Ascending aorta (tissue), 2 donors: ENCODE results near the gene WDR4. TPM values are rescaled to one million over a fixed set of nuclear protein-coding genes. Genes with fewer than 3 reads are reported as not detected.
"Not testable (repeated sequence)": the region's sequence is repeated elsewhere in the genome, so short reads cannot be mapped to it uniquely, and the experiment has no call there.

Experiments used
- DNase-seq, 2 donors: peaks; one replicate each; pipeline ENCODE4 v3.0.0-alpha.2; 2019; ENCODE audit warnings: low spot score in 2 of 2
- H3K27ac ChIP-seq, 2 donors: fragments of 200-600 bp; sonication (generic); one replicate each; pipeline ENCODE4 v1.5.1; 2016 to 2017; ENCODE audit warnings: mild to moderate bottlenecking in 1 of 2
- H3K27me3 ChIP-seq: fragments of 200-600 bp; sonication (generic); one replicate; pipeline ENCODE4 v1.5.1; 2017
- H3K36me3 ChIP-seq, 2 donors: fragments of 200-600 bp; sonication (generic); one replicate each; pipeline ENCODE4 v1.5.1; 2016
- H3K4me1 ChIP-seq, 2 donors: fragments of 200-600 bp; sonication (generic); one replicate each; pipeline ENCODE4 v1.5.1; 2016 to 2017; ENCODE audit warnings: mild to moderate bottlenecking in 1 of 2
- H3K4me3 ChIP-seq, 2 donors: fragments of 200-600 bp; sonication (generic); one replicate each; pipeline ENCODE4 v1.5.1; 2016 to 2017; ENCODE audit warnings: mild to moderate bottlenecking in 1 of 2
- H3K9me3 ChIP-seq, 2 donors: fragments of 200-600 bp; sonication (generic); one replicate each; pipeline ENCODE4 v1.5.1; 2016
- intact Hi-C: fragments of 100-400 bp; cut with DNase I; formaldehyde crosslinking; loops from one replicate; pipeline ENCODE4 v1.15.1; 2023
- total RNA-seq: library from RNA; depleted of rRNA; stranded (reverse); fragments of >200 nt; gene quantifications from one replicate; pipeline ENCODE4 v1.1.0, GENCODE V29; 2016
- TF ChIP-seq, protein P1 (sequence below), 3 experiments: fragments of 200-600 bp in 2 of 3; fragments of 450-650 bp in 1 of 3; sonication (generic) in 2 of 3; IDR thresholded peaks; one replicate each; pipeline ENCODE4 v1.5.1; 2016 to 2019; ENCODE audit warnings: antibody characterized with exemption in 3 of 3, mild to moderate bottlenecking in 1 of 3, moderate library complexity in 1 of 3

The WDR4 gene
- total RNA-seq, 1 donor from 2014 or later, result 51.9 TPM

DNA sequence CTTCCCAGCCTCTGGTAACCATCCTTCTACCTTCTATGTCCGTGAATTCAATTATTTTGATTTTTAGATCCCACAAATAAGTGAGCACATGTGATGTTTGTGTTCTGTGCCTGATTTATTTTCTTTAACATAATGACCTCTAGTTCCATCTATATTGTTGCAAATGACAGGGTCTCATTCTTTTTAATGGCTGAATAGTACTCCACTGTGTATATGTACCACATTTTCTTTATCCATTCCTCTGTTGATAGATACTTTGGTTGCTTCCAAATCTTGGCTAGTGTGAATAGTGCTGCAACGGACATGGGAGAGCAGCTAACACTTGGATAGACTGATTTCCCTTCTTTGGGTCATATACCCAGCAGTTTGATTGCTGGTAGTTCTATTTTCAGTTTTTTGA is 51.8 kb downstream of the WDR4 start:
- Histone ChIP-seq H3K4me3 (no peak overlapping the region), H3K9me3 (no peaks in the 10 kb centered on the region), H3K36me3 (no peaks in the 10 kb centered on the region), H3K27ac (no peak overlapping the region), H3K27me3 (no peaks in the 10 kb centered on the region), H3K4me1 (no peaks in the 10 kb centered on the region)
- DNase-seq, result no peak
- TF ChIP-seq, protein P1, sequence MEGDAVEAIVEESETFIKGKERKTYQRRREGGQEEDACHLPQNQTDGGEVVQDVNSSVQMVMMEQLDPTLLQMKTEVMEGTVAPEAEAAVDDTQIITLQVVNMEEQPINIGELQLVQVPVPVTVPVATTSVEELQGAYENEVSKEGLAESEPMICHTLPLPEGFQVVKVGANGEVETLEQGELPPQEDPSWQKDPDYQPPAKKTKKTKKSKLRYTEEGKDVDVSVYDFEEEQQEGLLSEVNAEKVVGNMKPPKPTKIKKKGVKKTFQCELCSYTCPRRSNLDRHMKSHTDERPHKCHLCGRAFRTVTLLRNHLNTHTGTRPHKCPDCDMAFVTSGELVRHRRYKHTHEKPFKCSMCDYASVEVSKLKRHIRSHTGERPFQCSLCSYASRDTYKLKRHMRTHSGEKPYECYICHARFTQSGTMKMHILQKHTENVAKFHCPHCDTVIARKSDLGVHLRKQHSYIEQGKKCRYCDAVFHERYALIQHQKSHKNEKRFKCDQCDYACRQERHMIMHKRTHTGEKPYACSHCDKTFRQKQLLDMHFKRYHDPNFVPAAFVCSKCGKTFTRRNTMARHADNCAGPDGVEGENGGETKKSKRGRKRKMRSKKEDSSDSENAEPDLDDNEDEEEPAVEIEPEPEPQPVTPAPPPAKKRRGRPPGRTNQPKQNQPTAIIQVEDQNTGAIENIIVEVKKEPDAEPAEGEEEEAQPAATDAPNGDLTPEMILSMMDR (IDR thresholded peaks at IDR 0.05), result no peak
- intact Hi-C loops, result no loop called here

DNA sequence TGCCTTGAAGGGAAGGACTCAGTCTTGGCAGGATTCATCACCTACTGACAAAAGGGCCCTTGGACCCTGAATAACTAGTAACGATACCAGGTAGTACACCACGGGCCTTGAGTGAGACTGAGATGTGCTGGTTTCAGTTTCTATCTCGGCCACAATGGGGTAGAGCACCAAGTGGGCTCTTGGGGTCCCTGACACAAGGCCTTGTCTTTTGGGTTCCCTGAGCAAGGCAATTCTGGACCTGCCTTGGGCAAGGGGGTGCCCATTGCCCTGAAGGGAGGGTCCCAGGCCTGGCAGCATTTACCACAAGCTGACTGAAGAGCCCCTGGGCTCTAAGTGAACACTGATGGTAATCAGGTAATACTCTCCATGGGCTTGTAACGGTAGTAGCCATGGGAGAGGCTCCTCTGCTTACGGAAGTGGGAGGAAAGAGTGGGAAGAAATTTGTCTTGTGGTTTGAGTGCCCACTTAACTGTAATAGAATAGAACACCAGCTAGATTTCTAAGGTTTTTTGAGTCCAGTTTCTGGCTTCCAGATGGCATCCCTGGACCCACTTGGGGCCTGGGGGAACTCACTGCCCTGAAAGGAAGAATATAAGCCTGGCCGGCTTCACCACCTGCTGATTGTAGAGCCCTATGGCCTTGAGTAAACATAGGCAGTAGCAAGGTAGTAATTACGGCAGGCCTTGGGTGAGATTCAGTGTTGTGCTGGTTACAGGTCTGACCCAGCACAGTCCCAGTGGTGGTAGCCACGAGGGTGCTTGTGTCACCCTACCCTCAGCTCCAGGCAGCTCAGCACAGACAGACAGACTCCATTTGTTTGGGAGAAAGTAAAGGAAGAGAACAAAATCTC is 58.5 kb downstream of the WDR4 start:
- H3K36me3 ChIP-seq, result no peaks in the 10 kb centered on the region
- DNase-seq, result no peak
- intact Hi-C loops, result no loop called here
- no peak overlapping the region for H3K4me3 ChIP-seq
- TF ChIP-seq, protein P1 (IDR thresholded peaks at IDR 0.05), result no peak
- no peaks in the 10 kb centered on the region for H3K4me1 ChIP-seq
- no peaks in the 10 kb centered on the region for H3K27me3 ChIP-seq
- H3K27ac ChIP-seq, result no peak overlapping the region
- no peaks in the 10 kb centered on the region for H3K9me3 ChIP-seq

DNA sequence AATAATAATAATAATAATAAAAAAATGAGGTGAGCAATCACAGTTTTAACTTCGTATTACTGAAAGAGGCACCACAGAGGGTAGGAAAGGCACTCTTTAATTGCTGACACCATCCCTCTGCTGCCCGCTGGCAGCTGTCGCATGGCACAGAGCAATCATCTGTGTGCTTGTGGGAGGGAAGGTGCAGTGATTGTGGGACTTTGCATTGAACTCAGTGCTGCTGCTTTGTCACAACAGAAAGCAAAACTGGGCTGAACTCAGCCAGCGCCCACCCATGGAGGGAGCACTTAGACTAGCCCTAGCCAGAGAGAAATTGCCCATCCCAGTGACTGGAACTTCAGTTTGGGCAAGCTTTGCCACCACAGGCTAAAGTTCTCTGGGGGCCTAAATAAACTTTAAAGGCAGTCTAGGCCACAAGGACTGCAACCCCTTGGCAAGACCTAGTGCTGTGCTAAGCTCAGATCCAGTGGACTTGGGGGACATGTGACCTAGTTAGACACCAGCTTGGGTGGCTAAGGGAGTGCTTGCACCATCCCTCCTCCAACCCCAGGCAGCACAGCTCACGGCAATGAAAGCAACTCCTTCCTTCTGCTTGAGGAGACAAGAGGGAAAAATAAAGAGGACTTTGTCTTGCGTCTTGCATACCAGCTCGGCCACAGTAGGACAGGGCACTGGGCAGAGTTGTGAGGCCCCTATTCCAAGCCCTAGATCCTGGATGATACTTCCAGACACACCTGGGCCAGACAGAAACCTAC is 59.3 kb downstream of the WDR4 start:
- no peaks in the 10 kb centered on the region for H3K36me3 ChIP-seq
- no peaks in the 10 kb centered on the region for H3K27me3 ChIP-seq
- TF ChIP-seq, protein P1 (IDR thresholded peaks at IDR 0.05), result no peak
- no peaks in the 10 kb centered on the region for H3K4me1 ChIP-seq
- H3K9me3 ChIP-seq, result no peaks in the 10 kb centered on the region
- intact Hi-C loops, result no loop called here
- no peak overlapping the region for H3K4me3 ChIP-seq
- H3K27ac ChIP-seq, result no peak overlapping the region
- DNase-seq, result no peak

DNA sequence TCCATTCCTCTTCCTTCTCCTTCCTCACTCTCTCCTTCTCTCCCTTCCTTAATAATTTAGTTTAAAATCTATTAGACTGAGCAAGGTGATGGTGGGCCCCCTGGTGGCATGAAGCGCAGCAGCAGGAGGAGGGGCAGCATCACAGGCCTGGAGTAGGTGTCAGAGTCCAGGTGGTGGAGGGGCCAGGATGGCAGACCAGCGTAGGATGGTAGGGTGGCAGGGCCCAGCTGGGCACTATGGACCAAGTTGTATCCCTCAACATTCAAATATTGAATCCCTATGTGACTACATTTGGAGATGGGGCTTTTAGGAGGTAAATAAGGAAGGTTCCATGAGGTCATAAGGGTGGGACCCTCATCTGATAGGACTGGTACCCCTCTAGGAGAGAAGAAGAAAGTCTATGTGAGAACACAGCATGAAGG is 61.0 kb downstream of the WDR4 start:
- Histone ChIP-seq H3K4me1 (no peaks in the 10 kb centered on the region), H3K27ac (no peak overlapping the region), H3K36me3 (no peaks in the 10 kb centered on the region), H3K27me3 (no peaks in the 10 kb centered on the region), H3K9me3 (no peaks in the 10 kb centered on the region), H3K4me3 (no peak overlapping the region)
- intact Hi-C loops, result no loop called here
- no peak for DNase-seq
- TF ChIP-seq, protein P1 (IDR thresholded peaks at IDR 0.05), result peak; percentile 47 to 54 (median 50)

DNA sequence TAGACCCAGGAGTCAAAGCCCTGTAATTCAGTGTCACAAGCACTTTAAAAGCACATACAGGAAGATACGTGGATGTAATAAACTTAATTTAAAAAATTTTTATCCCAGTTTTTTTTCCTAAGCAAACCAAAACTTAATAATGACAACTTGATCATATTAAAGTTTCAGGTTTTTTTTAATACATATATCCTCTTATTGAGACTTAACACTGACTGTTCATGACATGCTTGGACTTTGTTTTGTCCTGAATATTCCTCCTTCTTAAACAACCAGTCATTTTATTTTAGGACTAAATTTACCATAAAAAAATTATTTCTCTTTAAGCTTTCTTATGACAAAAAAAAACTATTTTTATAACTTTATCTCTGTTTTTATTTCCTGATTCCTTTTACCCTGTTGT is 64.1 kb downstream of the WDR4 start:
- Histone ChIP-seq H3K27me3 (no peaks in the 10 kb centered on the region), H3K4me1 (no peaks in the 10 kb centered on the region), H3K9me3 (no peaks in the 10 kb centered on the region), H3K4me3 (no peak overlapping the region), H3K27ac (no peak overlapping the region), H3K36me3 (no peaks in the 10 kb centered on the region)
- intact Hi-C loops, result no loop called here
- no peak for DNase-seq
- TF ChIP-seq, protein P1 (IDR thresholded peaks at IDR 0.05), result no peak

DNA sequence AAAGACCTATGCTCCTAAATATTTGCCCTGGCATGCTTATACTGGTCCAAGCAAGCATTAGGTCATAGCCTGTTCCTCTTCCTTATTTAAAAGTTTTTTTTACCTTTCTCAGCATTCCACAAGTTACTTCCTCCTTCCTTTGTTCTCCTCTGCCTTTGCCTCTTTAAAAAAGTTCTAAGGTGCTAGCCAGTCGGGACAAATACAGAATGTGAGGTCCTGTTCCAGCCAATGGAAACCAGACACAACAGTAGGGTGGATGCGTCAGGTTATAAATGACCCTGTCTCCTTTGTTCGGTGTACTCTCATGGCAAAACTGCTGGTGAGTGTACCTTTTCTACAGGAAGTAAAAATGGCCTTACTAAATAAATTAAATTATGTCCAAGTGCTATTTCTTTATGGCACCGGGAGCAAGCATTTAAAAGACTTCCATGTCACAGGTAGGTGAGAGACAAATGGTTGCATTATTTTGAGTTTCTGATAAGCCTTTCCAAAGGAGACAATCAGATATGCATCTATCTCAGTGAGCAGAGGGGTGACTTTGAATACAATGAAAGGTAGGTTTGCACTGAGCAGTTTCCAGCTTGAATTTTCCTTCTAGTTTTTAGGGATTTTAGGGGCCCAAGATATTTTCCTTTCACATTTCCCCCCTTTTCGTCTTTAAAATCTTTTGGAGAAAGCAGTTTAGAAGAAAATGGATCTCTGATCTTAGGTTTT is 66.7 kb downstream of the WDR4 start:
- H3K27me3 ChIP-seq, DNase-seq, intact Hi-C loops, H3K9me3 ChIP-seq, H3K27ac ChIP-seq, H3K4me3 ChIP-seq, H3K36me3 ChIP-seq, H3K4me1 ChIP-seq: not testable (repeated sequence)
